GM19025 (cell line): ENCODE data around the gene RAD21L1.
"Not testable (repeated sequence)": the region's sequence is repeated elsewhere in the genome, so short reads cannot be mapped to it uniquely, and the experiment has no call there.

Source experiments
- ATAC-seq: cut with Tn5 transposase; IDR thresholded peaks from one replicate; pipeline ENCODE4 v1.9.1; 2021; ENCODE audit warnings: mild to moderate bottlenecking, low read depth, moderate library complexity; ENCODE audit not compliant: unreplicated experiment

RAD21L1 gene

GRCh38 chr20:1224205-1224890 is 1.5 kb upstream of the RAD21L1 start:
- no peak for ATAC-seq

GRCh38 chr20:1225263-1225782 is 521 bp upstream of the RAD21L1 start:
- ATAC-seq: no peak

GRCh38 chr20:1229541-1229940 is 3.7 kb downstream of the RAD21L1 start:
- no peak for ATAC-seq

- no peak for ATAC-seq
Measured at GRCh38 chr20:1232286-1233111, 6.7 kb downstream of the RAD21L1 start.

GRCh38 chr20:1240549-1240948 is 14.7 kb downstream of the RAD21L1 start:
- no peak for ATAC-seq

DNA sequence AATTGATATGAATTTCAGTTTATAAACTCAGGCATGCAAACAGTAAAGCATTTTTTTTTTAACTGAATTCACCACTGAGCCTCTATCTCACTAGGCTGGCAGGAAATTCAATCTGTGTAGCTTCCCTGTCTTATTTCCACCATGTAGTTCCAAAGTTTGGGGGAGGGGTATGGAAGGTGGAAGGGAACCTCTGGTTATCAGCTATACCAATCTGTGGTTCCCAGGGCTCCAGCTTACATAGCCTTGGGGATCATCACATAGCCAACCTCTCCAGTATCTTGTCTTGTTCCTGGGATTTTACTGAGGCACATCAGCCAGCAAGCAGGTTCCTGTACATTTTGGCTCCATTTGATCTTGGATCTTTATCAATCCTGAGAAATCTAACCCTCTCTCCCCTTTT is 15.6 kb downstream of the RAD21L1 start:
- ATAC-seq: no peak

- no peak for ATAC-seq
Measured at GRCh38 chr20:1242099-1242498, 16.3 kb downstream of the RAD21L1 start.

- ATAC-seq: no peak
Measured at GRCh38 chr20:1242530-1242929, 16.7 kb downstream of the RAD21L1 start.

DNA sequence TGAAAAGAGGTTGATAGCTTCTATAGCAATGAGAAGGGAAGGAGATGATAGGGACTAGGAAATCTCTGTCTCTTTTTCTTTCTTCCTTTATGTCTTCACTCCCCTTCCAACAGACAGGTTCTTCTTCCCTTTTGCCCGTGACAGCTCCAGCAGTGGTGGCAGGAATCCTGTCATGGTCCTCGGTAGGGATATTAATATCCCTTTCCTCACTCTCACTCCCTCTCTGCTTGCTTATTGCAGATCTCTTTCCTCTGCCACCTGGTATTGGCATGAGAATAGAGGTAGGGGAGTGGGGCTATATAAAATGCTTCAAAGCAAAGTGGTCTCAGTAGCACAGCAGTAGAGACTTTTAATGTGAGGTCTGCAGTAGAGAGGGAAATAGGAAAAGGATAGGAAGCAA is 19.7 kb downstream of the RAD21L1 start:
- no peak for ATAC-seq

GRCh38 chr20:1247689-1248088 is 21.8 kb downstream of the RAD21L1 start:
- ATAC-seq: no peak

- not testable (repeated sequence) for ATAC-seq
Measured at GRCh38 chr20:1250282-1250681, 24.4 kb downstream of the RAD21L1 start.

DNA sequence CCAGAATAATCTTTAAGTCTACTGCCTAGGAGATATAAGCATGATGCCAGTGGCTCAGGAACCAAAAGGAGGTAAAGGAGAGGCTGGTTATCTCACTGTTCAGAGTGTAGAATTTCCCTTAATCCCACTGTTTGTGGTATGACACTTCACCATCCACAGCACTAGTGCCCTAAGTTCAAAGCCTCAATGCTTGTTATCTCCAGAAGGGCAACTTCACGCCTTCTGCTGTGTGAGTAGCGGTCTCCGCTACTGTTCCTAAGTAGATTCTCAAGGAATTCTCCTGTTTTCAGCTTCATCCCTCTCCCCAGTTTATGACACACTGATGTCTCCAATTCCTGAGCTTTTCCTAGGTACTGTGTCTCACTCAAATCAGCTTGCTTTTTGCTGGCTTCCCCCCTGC is 26.6 kb downstream of the RAD21L1 start:
- no peak for ATAC-seq

GRCh38 chr20:1254254-1254653 is 28.4 kb downstream of the RAD21L1 start:
- no peak for ATAC-seq

GRCh38 chr20:1255675-1256074 is 29.8 kb downstream of the RAD21L1 start:
- no peak for ATAC-seq

GRCh38 chr20:1263853-1264252 is 38.0 kb downstream of the RAD21L1 start:
- no peak for ATAC-seq

- ATAC-seq: no peak
Measured at GRCh38 chr20:1264727-1265126, 38.9 kb downstream of the RAD21L1 start.

- ATAC-seq: no peak
Measured at GRCh38 chr20:1265226-1265915, 39.5 kb downstream of the RAD21L1 start.

DNA sequence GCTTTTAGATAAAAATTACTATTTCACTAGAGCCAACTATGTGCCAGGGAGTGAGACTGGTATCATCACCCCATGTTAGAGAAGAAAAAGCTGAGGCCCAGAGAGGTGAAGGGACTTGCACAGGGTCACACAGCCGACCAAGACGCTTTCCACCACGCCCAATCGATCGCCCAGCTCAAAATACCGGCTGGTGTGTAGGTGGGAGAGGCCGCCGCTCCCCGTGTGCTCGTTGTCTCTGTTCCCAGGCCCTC is 40.0 kb downstream of the RAD21L1 start:
- ATAC-seq: no peak

- ATAC-seq: no peak
Measured at GRCh38 chr20:1266167-1266973, 40.5 kb downstream of the RAD21L1 start, which contains the start of gene SNPH. Gene SNPH, plus strand, starts transcription at chr20:1266294. Its CDS starts 29,946 bp downstream, at chr20:1296240.

- ATAC-seq: no peak
Measured at GRCh38 chr20:1267161-1267560, 41.3 kb downstream of the RAD21L1 start.
